WTC11 (cell line): ENCODE data around the gene LAIR2. TPM values are rescaled to one million over a fixed set of nuclear protein-coding genes. Genes with fewer than 3 reads are reported as not detected.

Experiments
- ATAC-seq: fragments of 200-7000 bp; cut with Tn5 transposase; 2 replicates; pipeline ENCODE4 v1.10.0; 2021; ENCODE audit warnings: mild to moderate bottlenecking, moderate library complexity
- CTCF ChIA-PET: fragments of 300-600 bp; sonication (Branson Sonifier 250); formaldehyde crosslinking; loops from one replicate; lab custom pipeline; 2021; ENCODE audit warnings: antibody characterized with exemption; lab: Charles Lee
- POLR2A ChIA-PET: fragments of 350-600 bp; sonication (Branson Sonifier 250); formaldehyde crosslinking; loops from one replicate; lab custom pipeline; 2021; ENCODE audit warnings: antibody characterized with exemption; lab: Charles Lee
- DNase-seq: peaks from one replicate; pipeline ENCODE4 v3.0.0; 2021; ENCODE audit warnings: low spot score
- H3K27ac Mint-ChIP-seq: 2 replicates; pipeline ENCODE4 v1.8.0; 2021; ENCODE audit warnings: mixed read lengths
- H3K27me3 Mint-ChIP-seq: 2 replicates; pipeline ENCODE4 v1.8.0; 2021; ENCODE audit warnings: low read depth, mild to moderate bottlenecking, moderate library complexity, mixed read lengths
- H3K36me3 Mint-ChIP-seq: 2 replicates; pipeline ENCODE4 v1.8.0; 2021; ENCODE audit warnings: mixed read lengths
- H3K4me1 Mint-ChIP-seq: 2 replicates; pipeline ENCODE4 v1.8.0; 2022; ENCODE audit warnings: mixed read lengths
- H3K4me3 Mint-ChIP-seq: 2 replicates; pipeline ENCODE4 v1.8.0; 2021; ENCODE audit warnings: mild to moderate bottlenecking, moderate library complexity, mixed read lengths
- H3K9me3 Mint-ChIP-seq: 2 replicates; pipeline ENCODE4 v1.8.0; 2021; ENCODE audit warnings: mixed read lengths
- ARID4B ChIP-seq: sonication (generic); formaldehyde crosslinking; IDR thresholded peaks from 2 replicates; pipeline ENCODE4 v1.8.0; 2023; ENCODE audit warnings: missing genetic modification reagents, mild to moderate bottlenecking, borderline replicate concordance
- IRF2 ChIP-seq: sonication (generic); formaldehyde crosslinking; IDR thresholded peaks from 2 replicates; pipeline ENCODE4 v1.8.0; 2022; ENCODE audit warnings: low read depth, missing genetic modification reagents, borderline replicate concordance
- JUN ChIP-seq: sonication (generic); formaldehyde crosslinking; IDR thresholded peaks from 2 replicates; pipeline ENCODE4 v1.8.0; 2023; ENCODE audit warnings: mild to moderate bottlenecking, missing genetic modification reagents
- NFYB ChIP-seq: sonication (generic); formaldehyde crosslinking; conservative IDR thresholded peaks from 2 replicates; pipeline ENCODE4 v1.8.0; 2022; ENCODE audit warnings: low read depth, missing genetic modification reagents
- PRDM15 ChIP-seq: sonication (generic); formaldehyde crosslinking; IDR thresholded peaks from 2 replicates; pipeline ENCODE4 v1.8.0; 2022; ENCODE audit warnings: missing genetic modification reagents
- PRRX2 ChIP-seq: fragments of 250-450 bp; sonication (Bioruptor Pico); IDR thresholded peaks from 2 replicates; pipeline ENCODE4 v1.8.0; 2021; ENCODE audit warnings: mild to moderate bottlenecking
- RORB ChIP-seq: fragments of 250-450 bp; sonication (Bioruptor Pico); IDR thresholded peaks from 2 replicates; pipeline ENCODE4 v1.9.0; 2021; ENCODE audit warnings: mild to moderate bottlenecking
- TCF7 ChIP-seq: sonication (generic); formaldehyde crosslinking; IDR thresholded peaks from 2 replicates; pipeline ENCODE4 v1.8.0; 2022; ENCODE audit warnings: mild to moderate bottlenecking, low read depth, missing genetic modification reagents, moderate library complexity
- TP53 ChIP-seq: sonication (generic); formaldehyde crosslinking; IDR thresholded peaks from 2 replicates; pipeline ENCODE4 v1.8.1; 2023; ENCODE audit warnings: mild to moderate bottlenecking, missing genetic modification reagents
- ZNF396 ChIP-seq: fragments of 250-450 bp; sonication (Bioruptor Pico); IDR thresholded peaks from 2 replicates; pipeline ENCODE4 v1.8.0; 2021; ENCODE audit warnings: mild to moderate bottlenecking, moderate library complexity, borderline replicate concordance
- ZNF425 ChIP-seq: fragments of 250-450 bp; sonication (Bioruptor Pico); conservative IDR thresholded peaks from 2 replicates; pipeline ENCODE4 v1.9.0; 2021; ENCODE audit warnings: mild to moderate bottlenecking
- ZNF671 ChIP-seq: fragments of 250-450 bp; sonication (Bioruptor Pico); IDR thresholded peaks from 2 replicates; pipeline ENCODE4 v1.8.0; 2021; ENCODE audit warnings: mild to moderate bottlenecking
- total RNA-seq: library from RNA; stranded (reverse); gene quantifications from 3 replicates; pipeline ENCODE4 v1.2.3, GENCODE V29; 2021
- TF ChIP-seq, protein P1 (sequence below): fragments of 250-450 bp; sonication (Bioruptor Pico); IDR thresholded peaks from 2 replicates; pipeline ENCODE4 v2.1.2; 2022; ENCODE audit warnings: mild to moderate bottlenecking, moderate library complexity

Gene LAIR2
- total RNA-seq, 1 experiment from 2014 or later, result not detected

GRCh38 chr19:54548806-54549205 lies 46.2 kb downstream of the LAIR2 start:
- Mint-ChIP-seq H3K27ac (no peak overlapping the region), H3K27me3 (peaks cover 21% of the 10 kb centered on the region), H3K9me3 (peaks cover 73% of the 10 kb centered on the region), H3K36me3 (peaks cover 55% of the 10 kb centered on the region), H3K4me1 (no peaks in the 10 kb centered on the region), H3K4me3 (no peak overlapping the region)
- ATAC-seq (no peak), DNase-seq (no peak)
- TF ChIP-seq NFYB (CRISPR knock-in tag) (no peak), IRF2 (CRISPR knock-in tag) (no peak), JUN (CRISPR knock-in tag) (no peak), ZNF396 (CRISPR knock-in tag) (no peak), TCF7 (CRISPR knock-in tag) (no peak), ZNF671 (no peak), ZNF425 (CRISPR knock-in tag) (no peak), ARID4B (CRISPR knock-in tag) (no peak), PRDM15 (CRISPR knock-in tag) (no peak), PRRX2 (no peak), RORB (CRISPR knock-in tag) (no peak)
- TF ChIP-seq, protein P1, sequence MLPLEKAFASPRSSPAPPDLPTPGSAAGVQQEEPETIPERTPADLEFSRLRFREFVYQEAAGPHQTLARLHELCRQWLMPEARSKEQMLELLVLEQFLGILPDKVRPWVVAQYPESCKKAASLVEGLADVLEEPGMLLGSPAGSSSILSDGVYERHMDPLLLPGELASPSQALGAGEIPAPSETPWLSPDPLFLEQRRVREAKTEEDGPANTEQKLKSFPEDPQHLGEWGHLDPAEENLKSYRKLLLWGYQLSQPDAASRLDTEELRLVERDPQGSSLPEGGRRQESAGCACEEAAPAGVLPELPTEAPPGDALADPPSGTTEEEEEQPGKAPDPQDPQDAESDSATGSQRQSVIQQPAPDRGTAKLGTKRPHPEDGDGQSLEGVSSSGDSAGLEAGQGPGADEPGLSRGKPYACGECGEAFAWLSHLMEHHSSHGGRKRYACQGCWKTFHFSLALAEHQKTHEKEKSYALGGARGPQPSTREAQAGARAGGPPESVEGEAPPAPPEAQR (CRISPR knock-in tag), result no peak
- ChIA-PET CTCF (no interaction called here), POLR2A (no interaction called here)

GRCh38 chr19:54549224-54549623 lies 46.6 kb downstream of the LAIR2 start:
- POLR2A ChIA-PET, result no interaction called here
- CTCF ChIA-PET, result no interaction called here

More at GRCh38 chr19:54549224-54549623, 46.6 kb downstream of the LAIR2 start:
- Mint-ChIP-seq H3K9me3 (peaks cover 72% of the 10 kb centered on the region), H3K4me1 (no peaks in the 10 kb centered on the region), H3K36me3 (peaks cover 57% of the 10 kb centered on the region), H3K27me3 (peaks cover 20% of the 10 kb centered on the region), H3K4me3 (no peak overlapping the region), H3K27ac (no peak overlapping the region)
- DNase-seq (no peak), ATAC-seq (no peak)
- no peak for TF ChIP-seq TP53
